Omental fat pad (tissue), 4 donors: ENCODE results near the gene SSBP3. TPM values are rescaled to one million over a fixed set of nuclear protein-coding genes. Genes with fewer than 3 reads are reported as not detected.

Experiments
- ATAC-seq: fragments of 150-250 bp; one replicate; pipeline ENCODE4 v1.9.1; 2016; ENCODE audit warnings: mild to moderate bottlenecking, moderate library complexity; ENCODE audit not compliant: low FRiP score
- DNase-seq: peaks from one replicate; pipeline ENCODE4 v3.0.0-alpha.2; 2019; ENCODE audit warnings: low spot score
- total RNA-seq, 4 donors: library from RNA; depleted of rRNA; stranded (reverse); fragments of >200 nt; gene quantifications; one replicate each; pipeline ENCODE4 v1.1.0, GENCODE V29; 2016
- TF ChIP-seq, protein P1 (sequence below), 3 donors: fragments of 450-650 bp; IDR thresholded peaks; one replicate each; pipeline ENCODE4 v1.5.1; 2016 to 2017; ENCODE audit warnings: antibody characterized with exemption in 3 of 3, mild to moderate bottlenecking in 3 of 3, moderate library complexity in 2 of 3

Gene SSBP3
- total RNA-seq, 4 donors from 2014 or later: 21.0 to 32.6 (median 22.9) TPM

DNA sequence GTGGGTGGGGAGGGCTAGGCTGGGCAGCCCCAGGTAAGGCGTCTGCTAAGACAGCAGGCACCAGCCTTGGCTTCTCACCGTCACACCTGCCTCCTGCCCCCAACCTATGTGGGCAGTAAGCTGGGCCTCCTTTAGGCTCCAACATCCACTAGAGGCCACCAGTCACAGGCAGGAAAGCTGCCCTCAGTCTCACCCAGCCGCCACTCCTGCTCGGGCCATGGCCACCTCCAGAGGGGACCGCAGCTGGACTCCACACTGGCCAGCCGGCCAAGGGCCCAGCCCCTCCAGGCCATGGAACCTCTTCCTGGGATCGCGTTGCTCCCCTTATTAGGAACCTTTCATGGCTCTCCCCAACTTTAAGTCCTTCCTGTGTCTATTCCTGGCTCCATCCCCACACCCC lies 131.7 kb downstream of the SSBP3 start:
- TF ChIP-seq, protein P1, sequence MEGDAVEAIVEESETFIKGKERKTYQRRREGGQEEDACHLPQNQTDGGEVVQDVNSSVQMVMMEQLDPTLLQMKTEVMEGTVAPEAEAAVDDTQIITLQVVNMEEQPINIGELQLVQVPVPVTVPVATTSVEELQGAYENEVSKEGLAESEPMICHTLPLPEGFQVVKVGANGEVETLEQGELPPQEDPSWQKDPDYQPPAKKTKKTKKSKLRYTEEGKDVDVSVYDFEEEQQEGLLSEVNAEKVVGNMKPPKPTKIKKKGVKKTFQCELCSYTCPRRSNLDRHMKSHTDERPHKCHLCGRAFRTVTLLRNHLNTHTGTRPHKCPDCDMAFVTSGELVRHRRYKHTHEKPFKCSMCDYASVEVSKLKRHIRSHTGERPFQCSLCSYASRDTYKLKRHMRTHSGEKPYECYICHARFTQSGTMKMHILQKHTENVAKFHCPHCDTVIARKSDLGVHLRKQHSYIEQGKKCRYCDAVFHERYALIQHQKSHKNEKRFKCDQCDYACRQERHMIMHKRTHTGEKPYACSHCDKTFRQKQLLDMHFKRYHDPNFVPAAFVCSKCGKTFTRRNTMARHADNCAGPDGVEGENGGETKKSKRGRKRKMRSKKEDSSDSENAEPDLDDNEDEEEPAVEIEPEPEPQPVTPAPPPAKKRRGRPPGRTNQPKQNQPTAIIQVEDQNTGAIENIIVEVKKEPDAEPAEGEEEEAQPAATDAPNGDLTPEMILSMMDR (IDR thresholded peaks at IDR 0.05): no peak
- ATAC-seq (no peak), DNase-seq (no peak)

GRCh38 chr1:54273795-54274163 lies 132.4 kb downstream of the SSBP3 start:
- TF ChIP-seq, protein P1 (IDR thresholded peaks at IDR 0.05): no peak
- ATAC-seq (peak; percentile 60), DNase-seq (no peak)

- no peak for DNase-seq
- TF ChIP-seq, protein P1 (IDR thresholded peaks at IDR 0.05): no peak
- ATAC-seq: peak; percentile 76
Observed at GRCh38 chr1:54273092-54273794, 133.0 kb downstream of the SSBP3 start.

DNA sequence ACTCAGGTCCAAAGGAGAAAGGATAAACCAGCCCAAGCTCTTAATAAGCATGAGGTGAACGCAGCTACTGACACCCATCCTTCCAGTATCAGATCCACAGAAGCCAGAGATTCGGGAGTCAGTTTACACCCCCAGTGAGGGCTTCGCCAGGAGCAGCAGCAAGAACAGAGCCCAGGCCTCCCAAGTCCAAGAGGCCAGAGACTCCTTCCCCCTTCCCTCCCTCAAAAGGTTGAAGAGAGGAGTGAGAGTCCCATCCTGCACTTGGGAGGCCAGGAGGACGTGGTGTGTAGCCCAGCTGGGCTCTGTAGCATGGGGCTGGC lies 133.5 kb downstream of the SSBP3 start:
- no peak for DNase-seq
- TF ChIP-seq, protein P1 (IDR thresholded peaks at IDR 0.05): no peak
- no peak for ATAC-seq

GRCh38 chr1:54272134-54272533 lies 134.1 kb downstream of the SSBP3 start:
- DNase-seq: no peak
- TF ChIP-seq, protein P1 (IDR thresholded peaks at IDR 0.05): no peak
- ATAC-seq: no peak

DNA sequence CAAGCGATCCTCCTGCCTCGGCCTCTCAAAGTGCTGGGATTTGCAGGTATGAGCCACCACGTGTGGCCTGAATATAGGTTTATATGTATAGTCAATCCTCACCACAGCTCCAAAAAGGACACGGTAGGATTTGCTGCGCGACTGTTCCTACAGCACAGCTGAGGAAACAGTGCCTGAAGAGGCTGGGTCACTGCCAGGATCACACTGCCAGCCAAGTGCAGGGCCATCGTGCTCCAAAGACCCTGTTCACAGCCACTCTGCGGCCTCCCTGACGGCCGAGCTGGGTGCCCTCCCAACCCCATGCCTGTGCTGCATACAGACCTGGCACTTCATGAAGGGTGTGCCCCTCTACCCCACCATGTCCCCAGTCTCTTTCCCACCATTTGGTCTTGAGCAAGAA lies 134.9 kb downstream of the SSBP3 start:
- TF ChIP-seq, protein P1 (IDR thresholded peaks at IDR 0.05): no peak
- ATAC-seq (no peak), DNase-seq (no peak)

DNA sequence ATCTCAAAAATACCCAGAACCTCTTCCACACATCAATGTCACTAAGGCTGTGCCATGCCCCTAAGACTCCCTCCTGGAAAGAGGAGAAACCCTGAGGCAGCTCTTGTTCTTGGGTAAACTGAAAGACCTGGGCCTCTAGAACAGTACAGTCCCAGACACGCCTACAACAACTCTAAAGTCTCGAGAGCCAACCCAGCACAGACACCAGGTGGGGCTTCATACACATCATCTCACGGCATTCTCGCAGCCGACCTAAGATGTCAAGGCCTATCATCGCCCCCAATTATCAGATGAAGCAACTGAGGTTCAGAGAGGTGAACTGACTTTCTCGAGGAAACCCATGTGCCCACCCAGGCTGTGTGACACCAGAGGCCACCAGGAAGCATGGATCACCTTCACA lies 135.7 kb downstream of the SSBP3 start:
- TF ChIP-seq, protein P1 (IDR thresholded peaks at IDR 0.05): no peak
- no peak for ATAC-seq
- DNase-seq: no peak
